BJ (cell line): ENCODE data around the gene ZNF318. TPM values are rescaled to one million over a fixed set of nuclear protein-coding genes. Genes with fewer than 3 reads are reported as not detected.

ENCODE experiments used
- CTCF ChIA-PET: fragments of 350-600 bp; formaldehyde crosslinking; extraction: SDS; loops from one replicate; lab custom pipeline; 2021; ENCODE audit warnings: antibody characterized with exemption, inconsistent platforms; lab: Yijun Ruan, JAX
- POLR2A ChIA-PET: fragments of 300-600 bp; sonication (Branson Sonifier 250); formaldehyde crosslinking; extraction: SDS; loops from one replicate; lab custom pipeline; 2021; ENCODE audit warnings: antibody characterized with exemption; lab: Charles Lee
- DNase-seq: peaks from one replicate; pipeline ENCODE4 v3.0.0-alpha.2; 2011; ENCODE audit warnings: low read depth
- H3K27me3 ChIP-seq: 2 replicates; pipeline ENCODE4 v1.6.0; 2011; ENCODE audit warnings: low read length; ENCODE audit not compliant: control insufficient read depth, insufficient read depth
- H3K36me3 ChIP-seq: 2 replicates; pipeline ENCODE4 v1.5.1; 2011; ENCODE audit warnings: low read length; ENCODE audit not compliant: control insufficient read depth, insufficient read depth
- H3K4me3 ChIP-seq: 2 replicates; pipeline ENCODE4 v1.5.1; 2011; ENCODE audit warnings: low read depth, mild to moderate bottlenecking, control low read depth, low read length
- polyA plus RNA-seq: library from polyadenylated mRNA; depleted of rRNA; stranded (reverse); fragments of >200 nt; gene quantifications from 2 replicates; pipeline ENCODE4 v1.2.3, GENCODE V29; 2011
- TF ChIP-seq, protein P1 (sequence below): IDR thresholded peaks from 2 replicates; pipeline ENCODE4 v1.5.1; 2011; ENCODE audit warnings: low read depth, mild to moderate bottlenecking, control low read depth, inconsistent platforms, low read length, moderate library complexity; ENCODE audit not compliant: insufficient read depth

ZNF318 gene
- polyA plus RNA-seq, 1 experiment = 11.5 TPM

DNA sequence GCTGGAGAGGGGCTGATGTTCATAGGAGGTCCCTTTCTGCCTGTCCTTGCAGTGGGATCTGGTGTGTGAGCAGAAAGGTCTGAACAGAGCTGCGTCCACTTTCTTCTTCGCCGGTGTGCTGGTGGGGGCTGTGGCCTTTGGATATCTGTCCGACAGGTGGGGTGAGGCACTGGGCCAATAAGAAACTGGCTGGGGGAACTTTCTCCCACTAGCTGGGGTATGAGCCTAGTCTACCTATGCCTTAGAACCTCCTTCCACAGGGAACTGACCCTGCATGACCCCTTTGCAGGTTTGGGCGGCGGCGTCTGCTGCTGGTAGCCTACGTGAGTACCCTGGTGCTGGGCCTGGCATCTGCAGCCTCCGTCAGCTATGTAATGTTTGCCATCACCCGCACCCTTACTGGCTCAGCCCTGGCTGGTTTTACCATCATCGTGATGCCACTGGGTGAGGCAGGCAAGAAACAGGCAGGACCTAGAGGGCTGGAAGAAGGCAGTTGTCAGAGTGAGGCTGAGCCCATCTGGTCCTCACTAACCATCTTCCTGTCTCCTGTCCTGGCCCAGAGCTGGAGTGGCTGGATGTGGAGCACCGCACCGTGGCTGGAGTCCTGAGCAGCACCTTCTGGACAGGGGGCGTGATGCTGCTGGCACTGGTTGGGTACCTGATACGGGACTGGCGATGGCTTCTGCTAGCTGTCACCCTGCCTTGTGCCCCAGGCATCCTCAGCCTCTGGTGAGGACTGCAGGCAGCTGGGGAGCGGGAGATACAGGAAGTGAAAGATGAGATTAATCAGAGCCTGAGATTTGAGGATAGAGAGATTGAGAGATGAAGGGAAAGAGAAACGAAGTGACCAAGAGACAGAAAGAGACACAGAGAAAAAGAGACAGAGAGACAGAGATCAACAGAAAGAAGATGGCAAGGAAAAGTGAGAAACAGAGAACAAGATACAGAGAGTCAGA lies 69.8 kb downstream of the ZNF318 start:
- CTCF ChIA-PET = no interaction called here
- H3K36me3 ChIP-seq = no peaks in the 10 kb centered on the region
- H3K27me3 ChIP-seq = peaks cover 21% of the 10 kb centered on the region
- no peak overlapping the region for H3K4me3 ChIP-seq
- TF ChIP-seq, protein P1, sequence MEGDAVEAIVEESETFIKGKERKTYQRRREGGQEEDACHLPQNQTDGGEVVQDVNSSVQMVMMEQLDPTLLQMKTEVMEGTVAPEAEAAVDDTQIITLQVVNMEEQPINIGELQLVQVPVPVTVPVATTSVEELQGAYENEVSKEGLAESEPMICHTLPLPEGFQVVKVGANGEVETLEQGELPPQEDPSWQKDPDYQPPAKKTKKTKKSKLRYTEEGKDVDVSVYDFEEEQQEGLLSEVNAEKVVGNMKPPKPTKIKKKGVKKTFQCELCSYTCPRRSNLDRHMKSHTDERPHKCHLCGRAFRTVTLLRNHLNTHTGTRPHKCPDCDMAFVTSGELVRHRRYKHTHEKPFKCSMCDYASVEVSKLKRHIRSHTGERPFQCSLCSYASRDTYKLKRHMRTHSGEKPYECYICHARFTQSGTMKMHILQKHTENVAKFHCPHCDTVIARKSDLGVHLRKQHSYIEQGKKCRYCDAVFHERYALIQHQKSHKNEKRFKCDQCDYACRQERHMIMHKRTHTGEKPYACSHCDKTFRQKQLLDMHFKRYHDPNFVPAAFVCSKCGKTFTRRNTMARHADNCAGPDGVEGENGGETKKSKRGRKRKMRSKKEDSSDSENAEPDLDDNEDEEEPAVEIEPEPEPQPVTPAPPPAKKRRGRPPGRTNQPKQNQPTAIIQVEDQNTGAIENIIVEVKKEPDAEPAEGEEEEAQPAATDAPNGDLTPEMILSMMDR = no peak
- DNase-seq = no peak
- POLR2A ChIA-PET = no interaction called here

DNA sequence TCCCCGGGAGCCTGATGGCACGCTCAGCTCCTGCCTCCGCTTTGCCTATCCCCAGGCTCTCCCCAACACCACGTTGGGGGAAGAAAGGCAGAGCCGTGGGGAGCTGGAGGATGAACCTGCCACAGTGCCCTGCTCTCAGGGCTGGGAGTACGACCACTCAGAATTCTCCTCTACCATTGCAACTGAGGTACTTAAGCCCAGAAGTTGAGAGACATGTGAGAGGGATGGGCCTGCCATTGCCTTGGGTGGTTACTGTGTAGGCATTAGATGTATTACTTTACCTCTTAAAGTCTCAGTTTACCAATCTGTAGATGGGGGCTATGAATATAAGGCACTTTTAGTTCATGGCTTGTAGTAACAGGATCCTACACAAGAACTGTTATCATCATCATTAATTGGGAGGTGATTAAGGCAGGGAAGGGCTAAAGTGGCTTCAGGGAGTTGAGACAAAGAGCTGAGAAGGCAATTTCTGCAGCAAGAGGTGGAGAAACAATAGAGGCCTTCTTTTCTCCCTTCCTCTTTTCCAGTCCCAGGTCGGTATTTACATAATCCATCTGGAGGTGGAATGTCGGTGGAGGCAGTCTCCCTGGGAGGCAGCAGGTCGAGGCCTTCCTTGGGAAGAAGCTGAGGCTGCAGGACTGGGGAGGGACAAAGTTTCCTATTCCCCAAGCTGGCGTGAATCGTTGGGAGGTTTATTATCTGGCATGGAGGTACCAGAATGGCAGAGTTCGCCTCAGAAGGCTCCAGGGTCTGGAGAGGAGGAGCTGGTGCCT lies 70.7 kb downstream of the ZNF318 start:
- CTCF ChIA-PET = no interaction called here
- H3K27me3 ChIP-seq = peaks cover 21% of the 10 kb centered on the region
- H3K4me3 ChIP-seq = no peak overlapping the region
- H3K36me3 ChIP-seq = no peaks in the 10 kb centered on the region
- TF ChIP-seq, protein P1 = no peak
- POLR2A ChIA-PET = no interaction called here
- no peak for DNase-seq

- no peak within 1 kb of the TSS for H3K4me3 ChIP-seq
- peaks cover 23% of the 10 kb centered on the region for H3K27me3 ChIP-seq
- POLR2A ChIA-PET = no interaction called here
- no peaks in the 10 kb centered on the region for H3K36me3 ChIP-seq
- no peak for DNase-seq
- TF ChIP-seq, protein P1 = no peak
- CTCF ChIA-PET = interaction anchor here (0.9 to 2.0 kb wide), 2 partner anchors 9 to 17 kb away, joined by 4 to 7 read pairs; no protein-coding TSS in a partner anchor
Observed at GRCh38 chr6:43297644-43298564, 71.5 kb downstream of the ZNF318 start, which contains the start of gene SLC22A7. SLC22A7 (plus strand) TSS chr6:43298260; CDS start chr6:43298359, 99 bp downstream.

GRCh38 chr6:43296780-43297497 lies 72.5 kb downstream of the ZNF318 start:
- POLR2A ChIA-PET = interaction anchor here (0.5 kb wide), 1 partner anchor 262 kb away, joined by 4 read pairs; no protein-coding TSS in a partner anchor
- H3K36me3 ChIP-seq = no peaks in the 10 kb centered on the region
- H3K4me3 ChIP-seq = no peak overlapping the region
- peaks cover 25% of the 10 kb centered on the region for H3K27me3 ChIP-seq
- TF ChIP-seq, protein P1 = no peak
- CTCF ChIA-PET = interaction anchor here (0.5 to 2.0 kb wide), 6 partner anchors 10 to 369 kb away, joined by 3 to 7 read pairs (median 4); no protein-coding TSS in a partner anchor
- DNase-seq = no peak
